ENCODE results near the gene TNN.

The TNN gene

DNA sequence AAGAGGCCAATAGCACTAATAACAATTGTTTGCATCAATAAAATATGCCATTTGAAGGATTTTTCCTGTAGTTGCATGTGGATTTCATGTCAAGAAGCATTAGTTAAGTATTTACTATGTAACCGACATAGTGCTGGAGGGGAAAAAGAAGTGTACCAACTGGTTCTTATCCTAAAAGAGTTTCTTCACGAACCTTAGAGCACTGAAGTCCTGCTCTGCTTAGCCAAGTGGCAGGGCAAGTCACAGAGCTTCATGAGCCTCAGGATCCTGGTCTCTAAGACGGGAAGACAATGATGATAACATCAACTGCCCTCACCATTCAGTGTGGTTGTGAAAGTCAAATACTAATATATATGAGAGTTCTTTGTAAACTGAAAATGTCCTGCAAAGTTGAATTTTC is 110.8 kb downstream of the TNN start:
- no peak for DNase-seq

DNA sequence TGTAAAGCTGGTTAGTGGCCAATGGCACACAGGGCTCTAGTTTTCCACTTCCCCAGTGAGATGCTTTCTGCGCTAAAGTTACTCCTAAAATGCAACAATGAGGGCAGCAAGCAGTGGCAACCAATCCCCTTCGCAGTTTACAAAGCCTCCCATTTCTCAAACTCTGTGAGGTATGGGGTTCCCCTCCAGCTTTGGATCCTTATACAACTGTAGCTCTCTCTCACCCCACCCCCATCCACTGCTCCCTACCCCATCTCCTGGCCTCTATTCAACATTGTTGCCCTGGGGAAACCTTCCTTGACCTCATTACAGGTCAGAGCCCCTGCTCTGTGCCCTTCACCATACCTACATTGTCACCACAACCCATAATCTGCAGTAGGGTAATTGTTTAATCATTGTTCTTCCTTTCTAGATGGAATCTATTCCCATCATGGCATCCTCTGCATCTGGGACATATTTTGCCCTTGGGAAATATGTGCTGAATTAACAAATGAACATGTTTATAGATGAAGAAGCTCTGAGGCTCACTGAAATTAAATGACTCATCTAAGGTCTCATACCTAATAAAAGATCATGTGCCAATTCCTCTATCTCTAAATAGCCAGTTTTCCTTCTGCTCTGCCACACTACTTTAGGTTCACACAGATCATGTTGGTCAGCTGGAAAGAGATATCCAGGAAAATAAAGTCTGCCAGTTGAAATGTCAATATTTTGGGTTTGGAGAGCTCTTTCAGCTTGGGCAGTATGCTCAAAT is 112.4 kb downstream of the TNN start:
- DNase-seq = no peak

DNA sequence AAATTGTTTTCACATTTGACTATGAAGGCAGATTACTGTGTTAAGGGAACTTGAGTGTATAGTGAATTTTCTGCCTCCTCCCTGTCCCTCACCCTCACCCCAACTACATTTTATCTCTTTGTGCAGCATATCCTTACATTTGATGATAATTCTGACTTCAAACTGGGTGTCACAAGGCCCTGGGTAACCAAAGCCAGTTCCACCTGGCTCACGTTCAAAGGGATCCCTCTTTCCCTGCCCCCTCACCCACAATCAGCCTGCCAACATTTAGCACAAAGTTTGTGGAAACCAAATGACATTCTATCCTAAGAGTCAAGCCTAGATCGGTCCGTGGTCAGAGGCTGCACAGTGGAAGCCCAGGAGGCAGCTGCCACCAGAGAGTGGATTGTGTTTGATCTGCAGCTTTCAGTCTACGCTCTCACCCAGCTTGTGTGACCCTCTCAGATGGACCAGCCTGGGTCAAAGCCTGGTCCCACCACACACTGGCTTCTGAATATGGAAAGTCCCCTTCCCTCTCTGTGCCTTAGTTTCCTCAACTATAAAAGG is 114.6 kb downstream of the TNN start:
- no peak for DNase-seq

DNA sequence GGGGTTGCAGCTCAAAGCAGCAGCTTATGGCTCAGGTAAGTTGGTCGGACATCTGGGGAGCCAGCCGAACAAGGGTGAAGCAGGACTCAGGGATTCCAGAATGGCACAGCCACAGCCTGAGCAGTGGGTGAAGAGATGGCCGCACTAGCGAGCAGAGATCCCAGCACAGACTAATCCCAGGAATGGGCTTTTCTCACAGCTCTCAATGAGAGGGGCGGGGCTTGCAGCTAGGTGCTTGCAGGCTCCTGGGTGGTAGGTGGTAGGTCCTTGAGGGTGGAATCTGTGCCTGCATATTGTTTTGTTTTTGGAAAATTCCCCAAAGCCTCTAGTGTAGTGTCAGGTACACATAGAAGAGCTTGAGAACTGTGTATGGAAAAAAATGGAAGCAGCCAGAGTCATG is 116.0 kb downstream of the TNN start:
- DNase-seq = no peak

DNA sequence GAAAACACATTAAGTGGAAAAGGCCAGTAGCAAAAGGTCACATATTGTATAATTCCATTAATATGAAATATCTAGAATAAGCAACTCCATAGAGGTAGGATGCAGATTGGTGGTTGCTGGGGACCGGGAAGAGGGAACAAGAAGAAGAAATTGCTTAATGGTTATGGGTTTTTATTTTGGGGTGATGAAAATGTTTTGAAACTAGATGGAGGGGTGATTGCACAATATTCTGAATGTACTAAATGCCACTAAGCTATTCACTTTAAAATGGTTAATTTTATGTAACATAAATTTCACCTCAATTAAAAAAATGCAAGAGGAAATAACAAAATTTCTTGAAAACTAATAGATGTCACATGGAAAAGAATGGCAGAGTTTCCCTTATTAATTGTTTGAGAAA is 118.3 kb downstream of the TNN start:
- DNase-seq = no peak

DNA sequence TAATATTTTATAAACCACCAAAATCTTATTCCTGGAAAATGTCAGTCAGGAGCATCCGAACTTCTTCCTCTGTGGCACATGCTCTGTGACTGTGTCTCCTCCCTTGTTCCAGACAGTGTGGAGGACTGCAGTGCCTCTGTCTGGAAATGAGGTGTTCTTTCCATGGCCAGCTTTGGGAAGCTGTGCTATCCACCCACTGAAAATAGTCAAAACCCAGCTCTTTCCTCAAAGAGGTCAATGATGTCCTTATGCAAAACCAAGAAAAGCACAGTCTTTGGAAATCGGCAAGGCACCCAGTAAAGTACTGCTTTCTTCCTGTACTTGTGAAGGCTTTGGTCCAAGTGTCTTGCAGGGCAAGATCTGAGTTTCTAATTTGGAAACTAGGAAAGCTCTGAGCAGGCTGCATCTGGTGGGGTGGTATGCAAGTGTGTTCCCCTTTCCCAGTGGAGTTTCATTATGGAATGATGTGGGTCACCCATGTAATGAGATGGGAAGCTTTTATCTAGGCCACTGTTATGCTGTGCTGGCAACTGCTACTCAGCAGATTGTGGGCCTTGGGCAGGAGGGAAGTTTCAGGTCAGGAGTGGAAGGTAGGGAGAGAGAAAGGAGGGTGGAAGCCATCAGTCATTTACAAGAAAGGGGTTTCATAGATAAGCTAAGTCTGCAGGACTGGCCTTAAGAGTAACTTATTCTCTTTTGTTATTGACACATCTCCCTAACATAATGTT is 119.0 kb downstream of the TNN start:
- DNase-seq = no peak

DNA sequence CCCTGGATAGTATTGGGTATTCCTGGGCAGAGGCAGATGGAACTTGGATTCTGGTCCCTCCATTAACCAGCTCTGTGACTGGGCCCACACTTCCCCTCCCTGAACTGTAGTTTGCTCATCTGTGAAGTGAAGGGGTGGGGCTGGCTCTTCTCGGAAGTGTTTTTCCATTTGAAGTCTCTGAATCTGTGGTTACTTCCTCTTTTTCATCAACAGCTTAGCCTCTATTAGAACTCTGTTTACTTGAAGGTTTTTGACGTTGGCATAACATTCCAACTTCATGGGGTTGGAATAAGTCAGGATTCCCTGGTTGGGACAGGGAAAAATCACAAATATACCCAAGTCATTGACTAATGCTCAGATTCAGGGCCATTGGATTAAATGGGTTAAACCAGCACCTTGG is 121.3 kb downstream of the TNN start:
- no peak for DNase-seq

DNA sequence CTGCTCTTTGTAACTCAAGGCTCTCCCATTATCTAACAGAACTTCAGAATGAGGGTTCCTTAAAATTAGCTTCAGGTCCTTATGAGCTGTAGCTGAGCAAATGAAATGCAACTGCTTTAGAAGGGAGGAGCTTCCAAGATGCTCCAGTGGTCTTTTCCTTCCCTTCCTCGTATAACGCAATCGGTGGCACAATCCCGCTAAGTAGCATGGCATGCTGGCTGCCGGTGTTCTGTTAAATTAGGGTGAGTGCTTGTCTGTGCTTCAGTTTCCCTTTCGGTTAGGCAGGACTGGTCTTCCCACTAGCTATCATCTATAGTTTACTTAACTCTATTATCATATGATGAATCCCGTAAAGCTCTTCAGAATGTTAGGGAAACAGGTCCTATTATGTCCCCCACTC is 124.0 kb downstream of the TNN start:
- DNase-seq = no peak

DNA sequence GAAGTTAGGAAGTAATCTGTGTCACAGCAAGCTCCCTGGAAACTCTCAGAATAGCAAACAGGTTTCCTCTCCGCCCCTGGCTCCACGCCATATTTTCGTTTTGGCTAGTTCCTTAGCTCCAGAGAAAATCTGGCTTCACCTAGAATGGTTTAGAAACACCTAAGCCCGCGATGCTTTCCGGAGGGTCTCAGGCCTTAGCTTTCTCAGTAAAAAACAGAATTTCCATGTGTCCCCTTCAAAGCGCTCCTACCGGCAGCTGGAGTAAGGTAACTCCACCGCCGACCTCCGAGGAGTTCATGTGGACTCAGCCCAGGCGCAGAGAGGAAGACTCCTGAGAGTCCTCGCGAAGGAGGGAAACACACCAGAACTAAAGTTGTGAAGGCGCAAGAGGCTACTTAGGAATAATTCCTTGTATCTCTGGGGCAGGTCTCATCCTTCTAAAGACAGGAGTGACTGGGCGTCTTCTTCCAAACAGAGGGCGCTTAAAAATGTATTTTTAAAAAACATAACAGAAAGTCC is 124.5 kb downstream of the TNN start:
- DNase-seq = no peak

DNA sequence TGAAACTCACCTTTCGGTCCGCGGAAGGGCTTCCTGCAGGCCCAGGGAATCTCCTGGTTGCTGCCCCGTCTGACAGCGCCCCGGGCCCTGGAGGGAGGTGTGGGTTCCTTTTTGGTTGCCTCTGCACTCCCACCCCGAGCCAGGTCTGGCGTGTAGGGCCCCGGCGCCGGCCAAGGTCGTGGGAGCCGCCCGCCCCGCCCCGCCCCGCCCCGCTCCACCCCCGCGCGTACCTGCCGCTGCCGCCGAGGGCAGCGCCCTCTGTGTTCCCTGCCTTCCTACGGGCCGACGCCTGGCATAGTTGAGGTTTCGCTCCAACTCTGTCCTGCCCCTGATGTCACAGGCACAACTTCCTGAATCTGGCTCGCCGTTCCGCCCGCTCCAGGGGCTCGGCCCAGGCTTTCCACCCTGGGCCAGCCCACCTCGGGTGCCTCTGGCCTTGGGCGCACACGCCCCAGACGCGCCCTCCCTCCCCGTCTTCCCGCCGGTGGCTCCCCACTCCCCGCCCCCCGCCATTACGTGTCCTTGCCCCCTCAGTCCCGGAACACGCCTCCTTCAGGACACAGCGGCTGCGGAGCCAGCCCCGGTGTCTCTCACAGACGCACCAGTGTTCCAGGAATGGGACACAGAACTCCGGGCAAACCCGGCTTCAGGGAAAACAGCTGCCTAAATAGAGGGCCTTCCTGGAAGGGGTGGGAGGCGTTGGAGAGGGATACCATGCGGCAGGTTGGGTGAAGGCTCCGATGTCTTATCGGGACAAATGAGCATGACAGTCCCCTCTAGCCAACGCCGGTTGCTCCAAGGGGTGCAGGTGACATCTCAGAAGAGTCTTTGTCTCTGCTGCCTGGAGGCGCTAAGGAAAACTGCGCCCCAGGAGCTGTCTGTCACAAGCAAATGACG is 125.2 kb downstream of the TNN start, which contains the start of gene KIAA0040:
TSS of gene KIAA0040 (minus strand) at position 147 of the 897 bp plus-strand sequence. CDS start 31,763 bp downstream, outside the sequence.
- DNase-seq = no peak

DNA sequence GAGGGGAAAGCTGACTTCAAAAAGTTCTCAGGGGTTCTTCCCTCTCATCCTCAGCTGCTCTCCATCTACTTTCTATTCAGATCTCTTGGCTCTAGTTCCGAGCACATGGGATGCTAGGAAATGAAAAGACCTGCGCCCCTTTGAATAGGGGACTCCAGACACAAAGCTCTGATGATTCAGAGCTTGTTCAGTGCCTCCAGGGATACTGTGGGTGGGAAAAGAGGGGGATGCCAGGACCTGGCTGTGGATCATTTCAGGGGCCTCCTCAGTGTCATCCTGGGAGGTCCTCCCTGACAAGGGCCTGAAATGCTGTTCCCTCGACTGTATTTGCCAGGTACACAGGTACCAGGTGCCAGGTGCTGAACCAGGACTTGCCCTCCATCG is 125.9 kb downstream of the TNN start:
- no peak for DNase-seq

DNA sequence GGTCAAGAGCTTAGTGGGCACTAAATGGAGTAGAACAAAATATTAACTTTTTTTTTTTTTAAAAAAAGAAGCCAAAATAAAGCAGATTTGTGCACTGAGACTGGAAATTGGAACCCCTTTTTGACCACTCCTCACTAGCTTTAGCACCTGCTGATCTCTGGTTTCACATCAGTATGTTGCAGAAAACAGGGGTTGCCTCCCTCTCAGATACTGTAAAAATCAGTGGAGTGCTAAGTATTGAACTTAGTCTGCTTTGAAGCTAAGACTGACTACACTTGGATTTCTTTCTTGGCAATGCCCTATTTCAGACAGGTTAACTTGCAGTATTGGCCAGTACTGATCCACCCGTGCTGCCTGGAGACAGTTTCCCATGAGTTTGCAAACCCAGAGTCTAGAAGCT is 127.6 kb downstream of the TNN start:
- no peak for DNase-seq

DNA sequence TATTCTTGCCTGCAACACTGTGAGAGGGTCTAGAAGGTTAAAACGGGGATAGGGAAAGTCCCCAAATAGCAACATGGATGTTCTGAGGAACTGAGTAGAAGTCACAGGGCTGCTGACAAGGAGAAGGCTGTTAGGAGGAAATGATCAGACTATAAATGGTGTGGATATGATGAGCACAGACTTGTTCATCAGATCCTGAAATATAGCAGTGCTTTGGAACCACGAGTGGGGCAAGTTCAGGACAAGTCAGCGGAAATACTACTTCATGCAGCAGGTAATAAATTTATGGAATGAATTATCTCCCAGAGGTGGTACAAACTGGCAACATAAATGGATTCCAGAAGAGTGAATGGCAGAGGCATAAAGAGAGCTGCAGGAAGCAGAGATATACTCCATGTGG is 128.2 kb downstream of the TNN start:
- DNase-seq = no peak

DNA sequence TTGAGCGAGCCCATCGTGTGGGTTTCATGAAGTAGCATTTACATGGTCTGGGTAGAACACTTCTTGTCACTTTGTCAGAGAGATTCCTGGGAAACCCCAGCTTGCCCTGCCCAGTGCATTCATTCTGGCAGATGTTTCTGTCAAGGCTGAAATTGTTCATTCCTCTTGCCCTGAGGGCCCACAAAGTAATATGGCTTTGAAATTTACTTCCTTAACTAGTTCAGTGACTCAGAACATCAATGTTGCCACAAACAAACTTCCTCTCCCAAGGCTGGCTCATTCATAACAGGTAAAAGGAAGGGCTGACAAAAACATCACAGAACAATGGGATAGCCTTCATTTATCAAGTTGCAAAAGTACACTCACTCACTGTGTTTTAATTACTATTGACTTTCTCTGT is 129.9 kb downstream of the TNN start:
- DNase-seq = no peak
